ENCODE data around the gene KLHL15.

- TF ChIP-seq POLR2A (IDR thresholded peaks at IDR 0.05; ENCODE audit: extremely low read depth, insufficient read length) (no peak), CTCF (IDR thresholded peaks at IDR 0.05; ENCODE audit: low read depth, low read length) (no peak)
Observed at GRCh38 chrX:23981222-23981621, 45.8 kb downstream of the KLHL15 start.
